OCI-LY1 (cell line): ENCODE results near the gene GOSR2.

Experiments used
- EZH2 ChIP-seq: fragments of 200-600 bp; sonication (generic), shearing (Covaris generic); IDR thresholded peaks from 2 replicates; pipeline ENCODE4 v1.8.0; 2017; ENCODE audit warnings: borderline replicate concordance, mixed run types, mild to moderate bottlenecking, antibody characterized with exemption, low read length, moderate library complexity, mixed read lengths
- TF ChIP-seq, protein P1 (sequence below): fragments of 200-600 bp; sonication (generic), shearing (Covaris generic); IDR thresholded peaks from 2 replicates; pipeline ENCODE4 v1.5.1; 2017; ENCODE audit warnings: mild to moderate bottlenecking, antibody characterized with exemption, low read length, moderate library complexity, mixed read lengths

DNA sequence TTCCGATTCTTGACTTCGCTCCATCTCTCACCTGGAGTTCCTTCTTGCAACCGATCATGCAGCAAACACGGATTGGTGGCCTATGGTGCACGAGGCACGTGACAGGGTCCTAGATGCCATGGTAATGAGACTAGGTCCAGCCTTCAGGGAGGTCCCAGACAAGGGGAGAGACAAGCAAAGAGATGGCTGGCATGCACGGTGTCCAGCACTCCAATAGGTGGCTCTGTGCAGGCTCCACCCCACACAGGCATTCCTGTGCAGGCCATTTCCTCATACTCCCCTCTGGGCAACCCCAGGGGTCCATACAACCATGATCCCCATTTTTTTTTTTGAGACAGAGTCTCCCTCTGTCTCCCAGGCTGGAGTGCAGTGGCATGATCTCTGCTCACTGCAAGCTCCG is 40.3 kb upstream of the GOSR2 start:
- TF ChIP-seq, protein P1, sequence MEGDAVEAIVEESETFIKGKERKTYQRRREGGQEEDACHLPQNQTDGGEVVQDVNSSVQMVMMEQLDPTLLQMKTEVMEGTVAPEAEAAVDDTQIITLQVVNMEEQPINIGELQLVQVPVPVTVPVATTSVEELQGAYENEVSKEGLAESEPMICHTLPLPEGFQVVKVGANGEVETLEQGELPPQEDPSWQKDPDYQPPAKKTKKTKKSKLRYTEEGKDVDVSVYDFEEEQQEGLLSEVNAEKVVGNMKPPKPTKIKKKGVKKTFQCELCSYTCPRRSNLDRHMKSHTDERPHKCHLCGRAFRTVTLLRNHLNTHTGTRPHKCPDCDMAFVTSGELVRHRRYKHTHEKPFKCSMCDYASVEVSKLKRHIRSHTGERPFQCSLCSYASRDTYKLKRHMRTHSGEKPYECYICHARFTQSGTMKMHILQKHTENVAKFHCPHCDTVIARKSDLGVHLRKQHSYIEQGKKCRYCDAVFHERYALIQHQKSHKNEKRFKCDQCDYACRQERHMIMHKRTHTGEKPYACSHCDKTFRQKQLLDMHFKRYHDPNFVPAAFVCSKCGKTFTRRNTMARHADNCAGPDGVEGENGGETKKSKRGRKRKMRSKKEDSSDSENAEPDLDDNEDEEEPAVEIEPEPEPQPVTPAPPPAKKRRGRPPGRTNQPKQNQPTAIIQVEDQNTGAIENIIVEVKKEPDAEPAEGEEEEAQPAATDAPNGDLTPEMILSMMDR: no peak
- no peak for TF ChIP-seq EZH2
